Measurements from ENCODE around the gene SKIC2. TPM values are rescaled to one million over a fixed set of nuclear protein-coding genes. Genes with fewer than 3 reads are reported as not detected.

The SKIC2 gene
- total RNA-seq, 1 experiment from 2014 or later, result 68.0 TPM

GRCh38 chr6:31971993-31972708 is 13.2 kb downstream of the SKIC2 start, which contains the start of gene DXO:
TSS of gene DXO (minus strand) at chr6:31972138. CDS start at chr6:31971675, 463 bp downstream.
- H3K4me1 ChIP-seq (ENCODE audit: control insufficient read depth in 1 of 2, insufficient read depth in 2 of 2, low read length in 2 of 2), result peaks cover 7 to 25% of the 10 kb centered on the region in 2 experiments; a peak in 3 of 4 replicates
- intact Hi-C loops (cut with micrococcal nuclease), result loop anchor here (1.0 kb wide), 1 partner anchor 13 kb away; the partner anchor contains the start of gene SKIC2
- DNase-seq (ENCODE audit: low read depth, low spot score) (peak; percentile 98), ATAC-seq (peak; percentile 91)
- no peaks in the 10 kb centered on the region for H3K27me3 ChIP-seq (ENCODE audit: insufficient read depth, low read length)
- H3K4me3 ChIP-seq (replicated peaks in 1 of 2; ENCODE audit: low read depth in 1 of 2, low read length in 2 of 2), result peak within 1 kb of the TSS; percentile 70 to 93
- RAD21 ChIA-PET (ENCODE audit: low non-redundant PET in 1 of 2, low total read pairs in 2 of 2, uncharacterized antibody in 2 of 2, unreplicated experiment in 2 of 2), result interaction anchor here in 1 of 2 experiments (1.1 kb wide), 1 partner anchor 14 kb away, joined by 4 read pairs; the partner anchor contains the start of genes NELFE and SKIC2
- H2AFZ ChIP-seq (ENCODE audit: low read depth, low read length, poor library complexity, severe bottlenecking), result no peak within 1 kb of the TSS
- POLR2A ChIA-PET, result interaction anchor here (0.7 to 2.4 kb wide), 7 partner anchors 9 to 223 kb away, joined by 3 to 9 read pairs (median 6); partner anchors contain the start of genes HSPA1B, NELFE, NEU1 and SKIC2
- CTCF ChIA-PET, result interaction anchor here (1.6 kb wide), 1 partner anchor 20 kb away, joined by 7 read pairs; no protein-coding TSS in a partner anchor
- no peaks in the 10 kb centered on the region for H3K9me2 ChIP-seq (ENCODE audit: insufficient read depth)
- H3K9me3 ChIP-seq (ENCODE audit: control insufficient read depth in 1 of 2, insufficient read depth in 1 of 2, low read depth in 1 of 2, low read length in 2 of 2), result no peaks in the 10 kb centered on the region
- peak within 1 kb of the TSS; percentile 86 for H3K27ac ChIP-seq (ENCODE audit: low read depth, low read length)
- no TSS peak for BruUV-seq (replicated peaks)
- H3K36me3 ChIP-seq (ENCODE audit: control insufficient read depth in 1 of 2, insufficient read depth in 2 of 2, low read length in 2 of 2), result peaks cover 5 to 22% of the 10 kb centered on the region in 2 experiments; a peak in 3 of 4 replicates
- H4K20me1 ChIP-seq (ENCODE audit: insufficient read depth), result no peaks in the 10 kb centered on the region
- H3K4me2 ChIP-seq (ENCODE audit: low read length), result peak within 1 kb of the TSS; percentile 98
- peak within 1 kb of the TSS; percentile 92 for H3K9ac ChIP-seq (ENCODE audit: low read length)
- H3K79me2 ChIP-seq (ENCODE audit: insufficient read depth, low read length), result peaks cover 34% of the 10 kb centered on the region
- TF ChIP-seq YY1 (IDR thresholded peaks at IDR 0.05; ENCODE audit: extremely low read depth, insufficient replicate concordance, low read depth, low read length) (peak; percentile 7), TCF7L2 (IDR thresholded peaks at IDR 0.05; ENCODE audit: borderline replicate concordance, extremely low read depth, insufficient read depth, insufficient read length) (peak; percentile 54), EZH2 (IDR thresholded peaks at IDR 0.05) (no peak), POLR2A (IDR thresholded peaks at IDR 0.05; ENCODE audit: borderline replicate concordance, extremely low read depth, insufficient read depth, insufficient read length) (no peak), SIN3A (IDR thresholded peaks at IDR 0.05; ENCODE audit: low read depth) (no peak), ZFX (IDR thresholded peaks at IDR 0.05) (peak; percentile 38), ZBTB33 (IDR thresholded peaks at IDR 0.05; ENCODE audit: extremely low read depth, insufficient replicate concordance, low read length) (no peak), EZH2phosphoT487 (IDR thresholded peaks at IDR 0.05; ENCODE audit: borderline replicate concordance) (no peak), CTCF (IDR thresholded peaks at IDR 0.05 in 2 of 3, conservative IDR thresholded peaks at IDR 0.05 in 1 of 3; ENCODE audit: borderline replicate concordance in 1 of 3, insufficient read depth in 1 of 3, low read depth in 2 of 3, low read length in 2 of 3) (no peak), JUND (IDR thresholded peaks at IDR 0.05) (no peak), RAD21 (IDR thresholded peaks at IDR 0.05; ENCODE audit: low read depth) (no peak), ATF3 (IDR thresholded peaks at IDR 0.05) (no peak), SRF (IDR thresholded peaks at IDR 0.05; ENCODE audit: low read depth) (peak; percentile 97), REST (IDR thresholded peaks at IDR 0.05; ENCODE audit: low read depth) (no peak), ZNF274 (IDR thresholded peaks at IDR 0.05; ENCODE audit: low read depth, low read length) (no peak), FOSL1 (IDR thresholded peaks at IDR 0.05; ENCODE audit: low read depth) (no peak), ELF1 (IDR thresholded peaks at IDR 0.05; ENCODE audit: borderline replicate concordance, low read depth) (peak; percentile 94; the same call in 1 of the 2 replicates), SP1 (IDR thresholded peaks at IDR 0.05; ENCODE audit: low read depth) (peak; percentile 79; the same call in 1 of the 2 replicates)

Data from HCT116 (cell line).